Pons (tissue), 1 donor: Measurements from ENCODE around the gene WDR35.

Experiments used
- DNase-seq: peaks from one replicate; pipeline ENCODE4 v3.0.0-alpha.2; 2016; ENCODE audit warnings: low spot score

The WDR35 gene

DNA sequence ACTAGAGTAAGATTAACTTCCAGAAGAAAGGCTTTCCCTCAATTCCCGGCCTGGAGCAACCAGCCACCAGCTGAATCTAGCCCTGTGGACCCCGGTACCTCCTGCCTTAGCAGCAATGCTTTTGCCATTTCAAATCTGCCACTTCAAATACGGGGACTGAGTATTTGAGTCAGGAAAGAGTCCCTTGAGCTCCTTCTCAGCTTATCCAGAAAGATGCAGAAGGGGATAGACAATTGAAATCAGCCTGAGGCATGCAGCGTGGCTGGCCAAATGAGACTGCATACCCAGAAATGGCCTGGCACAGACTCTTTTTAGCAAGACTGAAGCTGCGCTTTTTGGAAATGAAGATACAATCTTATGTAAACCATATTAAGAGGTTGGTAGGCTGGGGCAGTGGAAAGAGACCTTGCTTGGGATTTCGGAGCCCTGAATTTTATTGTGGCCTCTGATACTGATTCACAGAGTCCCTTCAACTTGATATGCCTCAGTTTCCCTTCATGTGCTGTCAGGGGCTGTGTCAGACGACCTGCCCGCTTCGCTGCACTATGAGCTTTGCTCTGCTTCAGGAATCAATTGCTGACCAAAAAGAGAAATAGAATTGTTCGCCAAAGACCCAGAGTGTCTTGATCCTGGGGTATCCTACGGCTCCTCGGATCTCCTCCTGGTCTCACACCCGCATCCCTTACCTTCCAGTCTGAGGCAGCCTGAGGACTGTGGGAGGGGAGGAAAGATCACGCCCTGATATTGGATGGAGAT lies 21.5 kb upstream of the WDR35 start:
- no peak for DNase-seq

DNA sequence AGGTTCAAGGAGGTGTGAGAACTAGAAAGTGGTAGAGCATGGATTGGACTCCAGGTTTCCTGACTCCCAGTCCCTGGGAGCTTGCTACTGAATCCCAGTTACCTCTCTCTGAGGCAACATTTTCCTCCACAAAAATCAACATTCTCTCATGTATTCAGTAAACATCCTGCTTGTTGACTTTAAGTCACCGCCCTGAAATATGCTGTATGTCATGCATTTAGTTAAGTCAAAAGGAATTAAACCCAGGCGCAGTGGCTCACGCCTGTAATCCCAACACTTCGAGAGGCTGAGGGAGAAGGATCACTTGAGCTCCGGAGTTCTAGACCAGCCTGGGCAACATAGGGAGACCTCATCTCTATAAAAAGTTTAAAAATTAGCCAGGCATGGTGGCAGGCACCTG lies 18.8 kb upstream of the WDR35 start:
- no peak for DNase-seq

DNA sequence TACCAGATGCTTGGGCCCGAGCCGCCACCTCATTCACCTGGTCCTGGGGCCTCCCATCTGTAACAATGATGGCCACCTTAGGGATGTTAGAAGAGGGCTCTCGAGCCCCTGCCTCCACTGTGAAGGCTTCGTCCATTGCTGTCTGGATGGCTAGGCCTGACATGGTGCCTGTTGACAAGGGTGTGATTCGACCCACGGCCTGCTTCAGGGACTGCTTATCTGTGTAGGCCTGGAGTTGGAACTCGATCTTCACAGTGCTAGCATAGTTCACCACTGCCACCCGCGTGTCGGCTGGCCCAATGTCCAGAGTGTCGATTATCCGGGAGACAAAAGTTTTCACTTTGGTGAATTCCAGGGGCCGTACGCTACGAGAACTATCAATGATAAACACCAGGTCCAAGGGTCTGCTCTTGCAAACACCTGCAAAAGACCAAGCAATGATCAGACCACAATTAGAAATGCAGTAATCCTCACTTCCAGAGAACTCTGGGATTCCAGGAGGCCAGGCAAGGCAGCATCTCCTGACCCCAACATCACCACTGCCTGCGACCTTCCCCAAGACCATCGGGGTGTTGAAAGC lies 16.1 kb upstream of the WDR35 start:
- no peak for DNase-seq

DNA sequence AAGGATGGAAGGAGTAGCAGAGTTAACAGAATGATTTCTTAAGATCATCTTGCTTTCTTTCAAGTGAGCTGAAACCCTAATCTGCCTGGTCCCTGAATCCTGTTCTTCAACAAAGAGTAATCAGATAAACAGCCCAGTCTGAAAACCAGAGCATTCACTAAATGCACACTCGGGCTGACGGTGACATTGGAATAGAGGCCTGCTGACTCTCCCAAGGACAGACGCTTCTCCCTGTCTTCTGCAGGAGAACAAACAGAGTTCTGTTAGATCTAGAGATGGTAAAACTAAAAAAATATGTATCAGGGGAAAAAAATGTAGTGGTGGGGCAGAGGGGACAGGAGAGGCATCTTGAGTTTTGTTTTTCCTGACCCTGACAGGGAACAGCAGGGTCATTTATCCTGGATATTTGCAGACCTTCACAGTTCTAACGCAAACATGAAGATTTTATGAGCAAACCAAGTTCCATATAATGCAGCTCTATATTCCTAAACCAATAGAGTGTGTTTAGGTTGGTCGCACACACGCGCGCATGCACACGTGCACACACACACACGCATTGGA lies 15.2 kb upstream of the WDR35 start:
- DNase-seq: no peak

DNA sequence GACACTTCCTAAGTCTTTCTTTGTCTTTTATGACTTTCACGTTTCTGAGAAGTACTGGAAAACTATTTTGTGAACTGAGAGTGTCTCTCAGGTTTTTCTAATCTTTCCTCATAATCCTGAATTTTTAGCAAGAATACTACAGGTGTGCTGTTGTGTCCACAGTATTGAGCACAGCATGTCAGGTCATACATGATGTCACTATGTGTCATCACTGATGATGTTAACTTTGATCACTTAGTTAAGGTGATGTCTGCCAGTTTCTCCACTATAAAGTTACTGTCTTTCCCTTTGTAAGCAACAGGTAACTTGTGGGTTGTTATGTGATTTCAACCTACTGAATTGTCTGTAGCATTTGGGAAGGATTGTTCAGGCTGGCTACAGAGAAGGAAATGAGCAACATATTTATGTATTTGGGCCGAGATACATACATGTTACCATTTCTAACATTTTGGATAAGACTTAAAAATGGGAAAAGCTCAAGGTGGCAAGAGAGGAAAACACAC lies 11.5 kb upstream of the WDR35 start:
- no peak for DNase-seq

DNA sequence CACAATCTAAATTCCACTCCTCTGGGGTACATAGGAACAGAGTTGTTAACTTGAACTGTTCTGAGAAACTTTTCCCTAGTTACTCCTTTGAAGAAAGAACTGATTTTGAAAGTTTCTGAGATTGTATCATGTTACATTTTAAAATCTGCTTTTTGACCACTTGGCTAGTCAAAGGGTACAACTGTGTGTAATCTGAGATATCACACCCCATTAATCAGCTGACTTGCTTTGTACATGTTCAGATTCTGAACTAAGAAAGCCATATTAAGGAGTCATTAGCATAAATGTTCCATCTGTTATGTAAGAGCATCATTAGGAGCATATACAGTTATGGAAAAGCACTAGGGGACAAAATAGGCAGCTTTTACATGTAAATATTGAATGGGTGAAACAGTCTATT lies 3.8 kb upstream of the WDR35 start:
- DNase-seq: no peak

DNA sequence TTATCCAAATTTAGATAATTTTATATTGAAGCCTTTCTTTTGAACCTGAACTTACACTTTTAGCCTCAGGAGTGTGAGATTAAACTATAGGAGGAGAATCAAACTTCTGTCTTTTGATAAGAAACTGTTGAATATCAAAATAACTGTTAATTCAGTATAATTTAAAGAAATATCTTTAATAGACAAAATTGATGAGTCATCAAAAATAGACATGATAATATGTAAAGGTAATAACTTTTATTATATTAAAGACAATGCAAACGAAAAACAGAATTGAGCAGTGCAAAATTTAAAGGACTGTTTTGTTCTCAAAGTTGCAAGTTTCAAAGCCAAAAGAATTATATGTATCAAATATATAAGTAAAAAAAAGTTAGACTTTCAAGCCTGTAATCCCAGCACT lies 2.0 kb upstream of the WDR35 start:
- DNase-seq: no peak

DNA sequence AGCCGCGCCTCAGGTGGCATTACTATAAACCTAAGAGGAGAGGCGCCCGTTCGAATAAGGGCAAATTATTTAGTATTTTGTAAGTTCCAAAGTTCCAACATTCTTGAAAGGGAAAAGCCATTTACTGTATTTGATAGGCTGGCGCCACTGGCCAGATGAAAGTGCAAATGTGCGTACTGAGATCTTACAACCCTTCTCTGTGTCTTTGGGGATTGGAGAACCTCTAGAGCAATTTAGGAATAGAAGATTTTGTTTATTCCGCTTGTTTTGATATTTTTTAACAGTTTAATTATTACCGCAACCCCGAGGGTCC lies 467 bp upstream of the WDR35 start:
- peak; percentile 29 for DNase-seq

DNA sequence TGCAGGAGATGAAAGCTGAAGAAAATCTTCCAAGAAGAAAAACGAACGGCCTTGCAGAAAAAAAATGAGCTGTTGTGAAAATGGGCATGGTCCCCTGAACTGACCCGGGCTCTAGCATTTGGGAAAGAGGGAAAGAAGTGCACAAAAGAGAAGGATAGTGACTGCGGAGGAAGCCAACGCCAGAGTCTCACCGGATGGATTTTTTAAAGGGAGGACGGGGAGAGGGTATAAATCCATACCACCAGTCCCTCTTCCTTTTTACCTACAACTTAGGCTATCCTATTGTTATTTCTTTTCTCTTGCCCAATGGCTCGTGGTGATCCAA lies 601 bp downstream of the WDR35 start:
- no peak for DNase-seq

DNA sequence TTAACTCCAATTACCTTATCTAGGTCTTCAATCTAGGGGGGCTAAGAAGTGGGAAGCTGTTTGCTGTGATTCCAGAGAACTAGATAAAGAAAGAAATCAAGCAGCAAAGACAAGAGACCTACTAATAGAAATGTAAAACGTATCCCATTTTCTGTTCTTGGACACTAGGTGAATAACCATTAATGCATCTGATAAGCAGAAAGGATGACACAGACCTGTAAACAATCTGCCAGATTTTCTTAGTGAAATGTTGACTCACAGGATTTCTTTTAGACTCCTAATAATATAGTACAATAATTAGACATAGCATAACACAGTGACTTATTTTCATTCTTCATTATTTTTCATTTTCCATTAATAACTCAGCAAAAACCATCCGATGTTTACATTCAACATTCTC lies 1.3 kb downstream of the WDR35 start:
- DNase-seq: no peak

DNA sequence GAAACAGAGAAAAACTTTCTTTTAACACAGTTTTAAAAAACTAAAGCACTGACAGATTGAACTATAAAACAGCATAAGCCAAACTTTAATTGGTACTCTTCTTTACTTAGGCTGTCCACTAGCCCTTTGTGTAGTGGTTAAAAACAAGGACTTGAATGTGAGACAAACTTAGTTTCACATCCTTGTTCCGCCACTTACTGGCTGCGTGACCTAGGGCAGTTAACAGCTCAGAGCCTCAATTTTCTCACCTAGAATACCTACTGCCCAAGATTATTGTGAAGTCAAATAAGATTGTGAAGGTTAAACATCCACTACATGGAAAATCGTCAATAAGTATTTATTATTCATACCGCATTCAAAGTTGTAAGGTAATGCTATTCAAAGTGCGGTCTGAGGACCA lies 2.0 kb downstream of the WDR35 start:
- peak; percentile 40 for DNase-seq

DNA sequence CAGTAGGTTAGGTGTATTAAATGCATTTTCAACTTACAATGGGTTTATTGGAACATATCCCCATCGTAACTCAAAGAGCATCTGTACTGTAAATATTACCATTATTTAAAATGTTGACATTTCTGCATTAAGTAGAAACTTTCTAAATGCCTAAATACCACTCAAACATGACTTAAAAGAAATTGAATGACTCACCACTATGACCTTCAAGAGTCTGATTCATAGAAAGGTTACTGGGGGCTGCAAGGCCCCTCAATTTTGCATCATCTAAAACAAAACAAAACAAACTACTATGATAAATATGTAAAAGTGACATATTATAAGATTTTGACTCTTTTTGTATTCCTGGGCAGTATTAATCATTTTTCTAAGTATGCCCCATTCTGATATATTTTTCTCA lies 7.6 kb downstream of the WDR35 start:
- no peak for DNase-seq

DNA sequence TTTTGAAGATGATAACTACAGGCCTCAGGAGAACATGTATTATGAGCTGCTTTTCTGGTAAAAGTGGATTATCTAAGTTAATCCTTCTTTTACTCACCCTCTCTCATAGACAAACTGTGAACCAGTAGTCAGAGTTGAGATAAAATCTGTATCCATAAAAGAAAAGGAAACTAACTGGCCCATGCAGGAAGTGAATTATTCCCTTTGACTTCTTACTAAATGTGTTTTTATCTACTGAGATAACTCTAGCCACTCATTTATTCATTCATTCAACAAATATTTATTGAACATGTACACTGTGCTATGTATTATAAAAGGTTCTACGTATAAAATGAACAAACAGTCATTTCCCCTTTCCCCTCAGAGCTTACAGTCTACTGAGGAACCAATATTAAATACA lies 10.0 kb downstream of the WDR35 start:
- no peak for DNase-seq

DNA sequence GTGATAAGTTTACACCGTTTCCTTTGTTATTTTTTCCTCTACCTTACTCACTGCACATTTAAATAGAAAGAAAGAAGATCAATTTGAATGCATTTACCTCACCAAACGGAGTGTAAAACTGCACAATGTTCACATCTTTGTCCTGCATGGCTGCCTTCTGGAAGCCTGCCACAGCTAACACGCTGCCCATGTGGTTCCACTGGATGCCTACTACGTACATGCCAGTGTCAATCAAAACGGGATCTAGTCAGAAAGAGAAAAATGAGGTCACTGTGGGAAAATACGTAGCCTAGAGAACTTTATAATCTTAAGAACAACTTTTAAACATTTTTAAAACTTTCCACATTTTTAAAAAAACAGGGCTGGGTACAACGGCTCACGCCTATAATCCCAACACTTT lies 16.4 kb downstream of the WDR35 start:
- DNase-seq: no peak

DNA sequence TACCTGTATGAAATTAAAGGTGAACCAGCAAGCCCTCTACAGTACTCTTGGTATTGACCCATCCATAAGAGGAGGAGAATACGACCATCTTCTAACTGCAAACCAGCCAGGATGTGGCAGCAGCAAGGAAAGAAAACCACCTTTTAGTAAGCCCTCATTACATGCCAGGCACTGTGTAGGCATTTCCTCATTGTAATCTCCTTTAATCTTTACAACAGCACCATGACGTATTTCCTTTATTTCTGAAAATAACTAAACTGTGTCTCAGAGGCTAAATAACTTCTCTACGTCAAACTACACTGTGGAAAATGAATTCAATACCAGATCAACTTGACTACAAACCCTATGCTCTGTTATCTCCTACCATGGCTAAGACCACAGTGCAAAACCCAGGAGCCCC lies 18.2 kb downstream of the WDR35 start:
- no peak for DNase-seq

DNA sequence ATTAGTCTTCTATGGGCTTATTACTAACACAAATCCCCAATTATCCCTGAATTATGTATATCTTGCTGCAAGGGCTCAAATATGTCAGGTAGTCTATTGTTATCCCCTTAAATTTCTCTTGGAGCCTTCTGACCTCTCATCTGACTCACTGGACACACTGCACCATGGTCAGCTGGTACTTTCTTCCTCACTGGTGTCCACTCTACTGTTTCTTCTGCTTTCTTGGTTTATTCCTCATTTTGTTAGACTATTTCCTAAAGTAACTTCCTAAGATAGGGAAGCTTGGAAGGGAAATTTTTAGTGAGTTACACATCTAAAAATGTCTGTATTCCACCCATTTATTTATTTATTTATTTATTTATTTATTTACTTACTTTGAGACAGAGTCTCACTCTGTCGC lies 26.5 kb downstream of the WDR35 start:
- DNase-seq: no peak

DNA sequence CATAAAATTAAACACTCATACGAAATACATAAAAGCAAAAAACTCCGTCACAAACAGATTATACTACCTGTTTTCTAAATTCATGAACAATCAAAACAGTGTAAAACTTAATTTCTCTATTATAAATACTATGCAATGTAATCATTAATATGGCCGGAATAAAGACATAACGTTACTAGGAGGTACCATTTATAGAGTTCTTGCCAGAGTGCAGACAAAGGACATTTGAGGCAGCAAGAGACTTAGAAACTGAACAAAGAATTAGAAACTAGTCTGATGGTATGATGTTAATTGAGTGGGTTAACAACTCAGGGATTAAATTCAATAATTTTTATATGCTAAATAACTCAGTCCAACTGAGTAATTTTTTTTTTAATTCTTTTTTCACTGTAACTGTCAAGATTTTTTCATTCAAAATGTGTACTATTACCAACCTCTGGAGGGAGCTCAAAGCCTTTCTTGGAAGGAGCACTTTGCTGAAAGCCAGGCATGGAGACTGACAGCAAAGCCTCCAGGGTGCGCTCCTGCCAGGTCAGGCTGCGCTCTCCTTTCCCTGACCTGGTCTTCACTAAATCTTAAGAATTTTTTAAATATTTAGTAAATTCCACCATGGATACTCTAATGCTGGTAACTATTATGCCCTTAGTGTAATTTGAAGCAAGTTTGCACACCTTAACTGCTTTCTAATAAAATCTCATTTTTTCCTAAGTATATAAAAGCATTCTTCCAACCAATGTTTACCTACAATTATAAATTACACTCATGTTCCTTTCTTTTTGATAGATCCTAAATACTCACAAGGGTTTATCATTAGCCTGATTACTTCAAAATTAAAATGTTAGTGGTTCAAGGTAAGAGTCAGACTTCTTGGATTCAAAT lies 34.1 kb downstream of the WDR35 start:
- peak; percentile 84 for DNase-seq

DNA sequence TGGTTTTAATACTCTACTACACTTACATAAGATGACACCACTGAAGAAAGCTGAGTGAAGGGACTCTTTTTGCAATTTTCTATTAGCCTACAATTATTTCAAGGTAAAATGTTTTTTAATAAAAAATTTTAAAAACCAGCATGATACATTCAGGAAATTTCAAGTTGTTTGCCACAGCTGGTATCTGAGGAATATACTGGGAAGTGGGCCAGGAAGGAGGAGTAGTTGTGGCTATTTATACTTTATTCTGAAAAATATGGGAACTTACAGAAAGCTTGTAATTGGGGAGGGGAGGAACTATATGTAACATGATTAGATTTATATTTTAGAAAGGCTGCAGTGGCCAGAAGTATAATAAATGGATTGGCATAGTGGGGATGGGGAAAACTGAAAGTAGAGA lies 40.8 kb downstream of the WDR35 start:
- no peak for DNase-seq

DNA sequence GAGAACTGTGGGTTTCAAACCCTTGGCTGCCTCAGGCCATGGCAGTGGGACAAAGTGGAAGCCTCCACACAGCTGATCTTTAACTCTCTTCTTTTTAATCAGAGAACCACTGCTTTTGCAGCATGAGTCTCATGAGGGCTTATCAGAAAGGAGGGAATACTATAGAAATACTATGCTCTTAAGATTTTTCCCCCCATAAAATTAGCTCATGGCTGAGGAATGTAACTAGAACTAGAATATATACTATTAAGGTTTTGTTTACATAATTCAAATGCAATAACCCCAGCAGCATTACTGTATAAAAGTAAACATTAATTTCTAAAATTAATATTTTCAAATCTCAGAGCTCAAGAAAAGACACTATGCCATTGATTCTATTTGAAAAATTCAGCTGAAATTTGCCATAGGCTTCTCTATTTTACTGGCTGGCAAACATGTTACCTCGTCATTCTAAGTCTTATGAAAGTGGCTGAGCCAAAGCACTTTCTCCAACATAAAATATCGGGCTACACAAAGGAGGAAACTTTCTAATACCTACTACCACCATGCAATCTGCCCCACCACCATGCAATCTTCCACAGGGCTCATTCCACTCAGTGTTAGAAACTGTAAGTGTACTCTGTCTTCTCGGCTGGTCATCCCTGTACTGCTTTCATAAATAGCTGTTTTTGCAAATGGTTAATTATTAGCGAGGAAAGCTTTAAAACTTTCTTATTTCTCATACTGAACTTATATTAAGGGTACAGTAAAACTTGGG lies 42.5 kb downstream of the WDR35 start:
- no peak for DNase-seq

DNA sequence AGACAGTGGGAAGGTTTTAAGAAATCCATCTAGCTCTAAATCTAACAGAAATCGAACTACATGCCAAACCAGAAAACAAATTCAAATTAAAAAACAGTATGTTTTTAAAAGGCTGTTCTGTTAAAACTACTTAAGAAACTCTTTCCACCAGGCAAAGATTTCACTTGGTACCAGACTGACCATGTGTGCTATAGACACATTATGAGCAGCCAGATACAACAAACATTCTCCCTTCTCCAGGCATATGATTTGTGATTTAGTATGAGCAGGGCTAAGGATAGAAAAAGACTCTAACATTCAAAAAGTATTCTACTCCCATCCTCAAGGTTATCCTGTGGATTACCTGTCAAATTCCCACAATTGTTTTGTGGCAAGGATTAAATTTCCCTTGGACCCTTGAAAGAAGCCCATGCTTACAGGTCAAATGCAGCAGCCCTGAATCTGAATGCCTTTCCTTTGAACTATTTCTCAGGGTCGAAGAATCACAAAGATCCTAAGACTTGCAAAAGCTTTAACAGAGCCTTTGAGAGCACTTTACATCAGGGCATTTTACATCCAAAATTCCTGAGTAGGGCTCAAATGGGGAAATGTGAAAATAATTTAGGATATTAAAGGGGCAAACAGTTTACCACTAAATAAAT lies 45.6 kb downstream of the WDR35 start:
- DNase-seq: no peak

DNA sequence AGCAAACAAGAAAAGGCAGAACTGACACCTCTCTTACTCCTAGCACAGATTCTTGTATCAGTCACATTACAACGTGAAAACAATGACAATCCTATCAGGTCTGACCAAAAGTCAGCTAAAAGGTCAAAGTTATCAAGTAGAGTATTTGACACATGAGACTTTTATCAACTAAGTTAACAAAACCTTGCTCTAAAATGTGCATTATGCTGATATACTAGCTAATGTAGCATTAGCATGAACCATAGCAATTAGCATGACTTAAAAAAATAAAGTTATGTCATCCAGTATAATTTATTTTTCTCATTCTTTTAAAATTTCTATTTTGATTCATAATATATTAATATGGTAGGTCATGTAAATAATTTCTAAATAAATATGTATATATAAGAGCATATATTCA lies 46.7 kb downstream of the WDR35 start:
- no peak for DNase-seq

DNA sequence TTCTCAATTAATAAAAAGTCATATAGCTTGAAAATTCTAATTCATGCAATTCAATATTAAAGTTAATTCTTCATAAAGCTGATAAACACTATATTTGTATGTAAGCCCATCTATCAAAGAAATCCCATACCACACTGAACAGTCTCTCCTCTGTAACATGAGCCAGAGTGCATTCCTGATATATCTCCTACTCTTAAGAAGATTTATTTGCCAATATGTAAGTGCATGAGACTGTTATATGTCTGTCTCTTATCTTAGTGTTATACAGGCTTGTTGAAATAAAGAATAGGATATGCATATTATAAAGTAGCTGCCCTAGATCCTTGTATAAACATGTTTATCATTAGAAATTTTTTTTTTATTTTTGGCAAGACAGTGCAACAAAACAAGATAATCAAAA lies 47.7 kb downstream of the WDR35 start:
- no peak for DNase-seq
